ENCODE data around the gene PHB1. TPM values are rescaled to one million over a fixed set of nuclear protein-coding genes. Genes with fewer than 3 reads are reported as not detected.

Gene PHB1
- total and polyA plus RNA-seq, 12 donors: 107 to 317 (median 215) TPM

GRCh38 chr17:49444384-49444783, 29.7 kb upstream of the PHB1 start:
- WGBS, 2 donors: 85 to 88% methylated on average over 12 of the region's 12 CpGs
- peaks cover 0 to 56% (median 30%) of the 10 kb centered on the region in 7 donors for H3K27me3 ChIP-seq

DNA sequence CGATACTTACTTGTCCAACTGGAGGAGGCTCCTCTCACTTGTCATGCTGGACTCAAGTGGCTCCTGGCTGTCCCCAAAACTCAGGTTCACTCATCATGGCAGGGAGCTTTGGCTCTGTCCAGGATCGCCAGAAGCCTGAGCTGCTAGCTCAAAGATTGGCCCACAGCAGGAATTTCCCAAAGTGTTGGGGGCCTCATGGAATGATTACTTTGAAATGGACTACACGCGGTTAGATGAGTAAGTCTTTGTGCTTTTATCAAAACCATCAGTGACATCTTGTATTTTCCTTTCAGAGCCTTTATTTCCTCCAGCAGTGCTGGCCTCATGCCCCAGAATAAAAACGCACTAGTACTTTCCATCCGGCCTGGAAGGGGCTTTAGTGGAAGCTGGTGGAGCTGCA, 29.2 kb upstream of the PHB1 start:
- Histone ChIP-seq H3K27me3 (peaks cover 0 to 61% (median 35%) of the 10 kb centered on the region in 7 donors), H3K4me3 (no peak overlapping the region), H3K27ac (no peak overlapping the region), H3K4me1 (peaks cover 0 to 5% (median 0%) of the 10 kb centered on the region in 9 donors), H3K9me3 (no peaks in the 10 kb centered on the region), H3K36me3 (no peaks in the 10 kb centered on the region)
- no peak for ATAC-seq
- WGBS, 2 donors: 46% methylated on average over 6 of the region's 6 CpGs
- intact Hi-C loops (cut with DNase I): no loop called here
- no peak for DNase-seq
- TF ChIP-seq, protein P1, sequence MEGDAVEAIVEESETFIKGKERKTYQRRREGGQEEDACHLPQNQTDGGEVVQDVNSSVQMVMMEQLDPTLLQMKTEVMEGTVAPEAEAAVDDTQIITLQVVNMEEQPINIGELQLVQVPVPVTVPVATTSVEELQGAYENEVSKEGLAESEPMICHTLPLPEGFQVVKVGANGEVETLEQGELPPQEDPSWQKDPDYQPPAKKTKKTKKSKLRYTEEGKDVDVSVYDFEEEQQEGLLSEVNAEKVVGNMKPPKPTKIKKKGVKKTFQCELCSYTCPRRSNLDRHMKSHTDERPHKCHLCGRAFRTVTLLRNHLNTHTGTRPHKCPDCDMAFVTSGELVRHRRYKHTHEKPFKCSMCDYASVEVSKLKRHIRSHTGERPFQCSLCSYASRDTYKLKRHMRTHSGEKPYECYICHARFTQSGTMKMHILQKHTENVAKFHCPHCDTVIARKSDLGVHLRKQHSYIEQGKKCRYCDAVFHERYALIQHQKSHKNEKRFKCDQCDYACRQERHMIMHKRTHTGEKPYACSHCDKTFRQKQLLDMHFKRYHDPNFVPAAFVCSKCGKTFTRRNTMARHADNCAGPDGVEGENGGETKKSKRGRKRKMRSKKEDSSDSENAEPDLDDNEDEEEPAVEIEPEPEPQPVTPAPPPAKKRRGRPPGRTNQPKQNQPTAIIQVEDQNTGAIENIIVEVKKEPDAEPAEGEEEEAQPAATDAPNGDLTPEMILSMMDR (IDR thresholded peaks at IDR 0.05): no peak

More at GRCh38 chr17:49444384-49444783, 29.7 kb upstream of the PHB1 start:
- no peak for ATAC-seq
- Histone ChIP-seq H3K36me3 (no peaks in the 10 kb centered on the region), H3K4me1 (peaks cover 0 to 5% (median 0%) of the 10 kb centered on the region in 9 donors), H3K9me3 (no peaks in the 10 kb centered on the region), H3K27ac (no peak overlapping the region), H3K4me3 (no peak overlapping the region)
- intact Hi-C loops (cut with DNase I): no loop called here
- TF ChIP-seq, protein P1 (IDR thresholded peaks at IDR 0.05): no peak
- DNase-seq: no peak

GRCh38 chr17:49442041-49442440, 27.4 kb upstream of the PHB1 start:
- peaks cover 0 to 68% (median 51%) of the 10 kb centered on the region in 7 donors for H3K27me3 ChIP-seq
- no peaks in the 10 kb centered on the region for H3K36me3 ChIP-seq
- no peak overlapping the region for H3K27ac ChIP-seq
- ATAC-seq: no peak
- H3K9me3 ChIP-seq: no peaks in the 10 kb centered on the region
- peaks cover 0 to 8% (median 0%) of the 10 kb centered on the region in 9 donors for H3K4me1 ChIP-seq
- intact Hi-C loops (cut with DNase I): no loop called here
- 81 to 87% methylated on average over 9 of the region's 9 CpGs for WGBS, 2 donors
- no peak overlapping the region for H3K4me3 ChIP-seq
- DNase-seq: no peak
- TF ChIP-seq, protein P1 (IDR thresholded peaks at IDR 0.05): no peak

- intact Hi-C loops (cut with DNase I): no loop called here
- no peak for ATAC-seq
- Histone ChIP-seq H3K4me1 (peaks cover 0 to 8% (median 0%) of the 10 kb centered on the region in 9 donors), H3K9me3 (no peaks in the 10 kb centered on the region), H3K27ac (no peak overlapping the region), H3K36me3 (no peaks in the 10 kb centered on the region), H3K27me3 (peaks cover 0 to 68% (median 51%) of the 10 kb centered on the region in 7 donors), H3K4me3 (no peak overlapping the region)
- WGBS, 2 donors: 57 to 66% methylated on average over 4 of the region's 4 CpGs
- TF ChIP-seq, protein P1 (IDR thresholded peaks at IDR 0.05): no peak
- no peak for DNase-seq
Measured at GRCh38 chr17:49441578-49441977, 26.9 kb upstream of the PHB1 start.
